Uterus (tissue), 2 donors: ENCODE measurements around the gene DDX51.

Experiments used
- POLR2A ChIP-seq, 2 donors: fragments of 450-650 bp; IDR thresholded peaks; one replicate each; pipeline ENCODE4 v1.6.1; 2016; ENCODE audit warnings: antibody characterized with exemption in 2 of 2, mild to moderate bottlenecking in 1 of 2, moderate library complexity in 1 of 2
- TF ChIP-seq, protein P1 (sequence below), 4 experiments: fragments of 200-600 bp in 2 of 4; fragments of 450-650 bp in 2 of 4; sonication (generic) in 2 of 4; IDR thresholded peaks; one replicate each; pipeline ENCODE4 v1.5.1; 2016 to 2019; ENCODE audit warnings: antibody characterized with exemption in 4 of 4, mild to moderate bottlenecking in 2 of 4, moderate library complexity in 1 of 4

DNA sequence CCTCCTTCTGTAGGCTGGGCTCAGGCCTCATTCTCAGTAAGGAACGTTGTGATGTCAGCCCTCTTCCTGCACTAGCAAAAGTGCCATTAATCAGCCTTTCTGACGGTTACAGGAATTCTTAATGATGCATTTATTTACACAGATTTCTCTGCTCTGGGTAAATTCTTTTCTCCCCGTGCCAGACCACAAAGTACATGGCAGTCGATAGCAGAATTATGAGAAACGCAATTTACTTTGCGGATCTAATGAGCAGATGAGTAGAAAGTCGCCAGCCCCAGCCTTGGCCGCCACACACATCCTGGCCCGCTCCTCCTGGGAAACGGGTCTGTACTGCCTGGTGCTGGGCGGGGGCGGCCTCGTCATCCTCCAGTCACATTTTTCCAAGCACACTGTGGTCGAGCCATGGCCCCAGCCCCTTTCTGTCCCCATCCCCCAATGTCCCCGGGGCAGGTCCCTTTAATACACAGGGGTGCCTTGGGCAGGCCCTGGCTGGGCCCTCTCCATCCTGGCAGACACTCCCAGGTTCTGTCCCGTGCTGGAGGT is 26.0 kb upstream of the DDX51 start:
- TF ChIP-seq, protein P1, sequence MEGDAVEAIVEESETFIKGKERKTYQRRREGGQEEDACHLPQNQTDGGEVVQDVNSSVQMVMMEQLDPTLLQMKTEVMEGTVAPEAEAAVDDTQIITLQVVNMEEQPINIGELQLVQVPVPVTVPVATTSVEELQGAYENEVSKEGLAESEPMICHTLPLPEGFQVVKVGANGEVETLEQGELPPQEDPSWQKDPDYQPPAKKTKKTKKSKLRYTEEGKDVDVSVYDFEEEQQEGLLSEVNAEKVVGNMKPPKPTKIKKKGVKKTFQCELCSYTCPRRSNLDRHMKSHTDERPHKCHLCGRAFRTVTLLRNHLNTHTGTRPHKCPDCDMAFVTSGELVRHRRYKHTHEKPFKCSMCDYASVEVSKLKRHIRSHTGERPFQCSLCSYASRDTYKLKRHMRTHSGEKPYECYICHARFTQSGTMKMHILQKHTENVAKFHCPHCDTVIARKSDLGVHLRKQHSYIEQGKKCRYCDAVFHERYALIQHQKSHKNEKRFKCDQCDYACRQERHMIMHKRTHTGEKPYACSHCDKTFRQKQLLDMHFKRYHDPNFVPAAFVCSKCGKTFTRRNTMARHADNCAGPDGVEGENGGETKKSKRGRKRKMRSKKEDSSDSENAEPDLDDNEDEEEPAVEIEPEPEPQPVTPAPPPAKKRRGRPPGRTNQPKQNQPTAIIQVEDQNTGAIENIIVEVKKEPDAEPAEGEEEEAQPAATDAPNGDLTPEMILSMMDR (IDR thresholded peaks at IDR 0.05) = no peak
- no peak for TF ChIP-seq POLR2A (IDR thresholded peaks at IDR 0.05)
